HUES48 (cell line): ENCODE data around the gene TMEM116.
"Not testable (repeated sequence)": the region's sequence is repeated elsewhere in the genome, so short reads cannot be mapped to it uniquely, and the experiment has no call there.

Experiments
- H3K27ac ChIP-seq: one replicate; pipeline ENCODE4 v1.7.0; 2013; ENCODE audit warnings: low read depth, low read length, inconsistent platforms
- H3K27me3 ChIP-seq: 2 replicates; pipeline ENCODE4 v1.6.1; 2013; ENCODE audit warnings: mild to moderate bottlenecking, low read length; ENCODE audit not compliant: control insufficient read depth, insufficient read depth
- H3K36me3 ChIP-seq: 2 replicates; pipeline ENCODE4 v1.6.1; 2013; ENCODE audit warnings: low read length; ENCODE audit not compliant: control insufficient read depth, insufficient read depth
- H3K4me1 ChIP-seq: 2 replicates; pipeline ENCODE4 v1.6.1; 2013; ENCODE audit warnings: mild to moderate bottlenecking, low read length; ENCODE audit not compliant: control insufficient read depth, insufficient read depth
- H3K4me3 ChIP-seq: 2 replicates; pipeline ENCODE4 v1.5.1; 2013; ENCODE audit warnings: mild to moderate bottlenecking, low read depth, low read length
- H3K9ac ChIP-seq: 2 replicates; pipeline ENCODE4 v1.6.1; 2013; ENCODE audit warnings: mild to moderate bottlenecking, low read depth, low read length, moderate library complexity
- H3K9me3 ChIP-seq: 2 replicates; pipeline ENCODE4 v1.6.1; 2013; ENCODE audit warnings: low read length; ENCODE audit not compliant: control insufficient read depth, insufficient read depth

Gene TMEM116

DNA sequence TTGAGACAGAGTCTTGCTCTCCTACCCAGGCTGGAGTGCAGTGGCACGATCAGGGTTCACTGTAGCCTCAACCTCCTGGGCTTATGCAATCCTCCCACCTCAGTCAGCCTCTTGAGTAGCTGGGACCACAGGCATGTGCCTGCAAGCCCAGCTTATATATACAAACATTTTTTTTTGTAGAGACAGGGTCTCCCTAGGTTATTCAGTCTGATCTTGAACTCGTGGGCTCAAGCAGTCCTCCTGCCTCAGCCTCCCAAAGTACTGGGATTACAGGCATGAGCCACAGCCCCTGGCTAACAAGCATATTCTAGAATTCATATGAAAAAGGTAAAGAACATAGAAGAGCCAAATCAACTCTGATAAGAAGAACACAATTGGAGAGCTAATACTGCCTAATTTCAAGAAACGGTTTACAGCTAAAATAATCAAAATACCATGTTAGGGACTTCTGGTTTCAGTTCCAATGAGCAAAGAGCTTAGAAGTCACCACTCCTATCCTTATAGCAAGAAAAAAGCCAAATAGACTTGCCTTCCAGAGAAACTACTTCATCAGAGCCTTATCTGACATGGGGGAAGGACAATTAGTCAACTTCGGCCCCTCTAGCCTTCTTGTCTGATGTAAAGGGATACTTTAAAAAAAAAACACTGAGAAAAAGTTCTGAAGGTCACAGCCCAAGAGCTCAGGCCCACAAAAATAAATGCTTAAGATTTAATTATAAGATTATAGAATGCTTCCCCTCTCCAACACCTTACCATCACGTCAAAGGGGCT is 37.6 kb downstream of the TMEM116 start:
- no peaks in the 10 kb centered on the region for H3K27me3 ChIP-seq
- no peak overlapping the region for H3K4me3 ChIP-seq
- H3K9ac ChIP-seq: no peak overlapping the region
- no peaks in the 10 kb centered on the region for H3K4me1 ChIP-seq
- peaks cover 6% of the 10 kb centered on the region for H3K9me3 ChIP-seq
- H3K36me3 ChIP-seq: no peaks in the 10 kb centered on the region
- no peak overlapping the region for H3K27ac ChIP-seq

DNA sequence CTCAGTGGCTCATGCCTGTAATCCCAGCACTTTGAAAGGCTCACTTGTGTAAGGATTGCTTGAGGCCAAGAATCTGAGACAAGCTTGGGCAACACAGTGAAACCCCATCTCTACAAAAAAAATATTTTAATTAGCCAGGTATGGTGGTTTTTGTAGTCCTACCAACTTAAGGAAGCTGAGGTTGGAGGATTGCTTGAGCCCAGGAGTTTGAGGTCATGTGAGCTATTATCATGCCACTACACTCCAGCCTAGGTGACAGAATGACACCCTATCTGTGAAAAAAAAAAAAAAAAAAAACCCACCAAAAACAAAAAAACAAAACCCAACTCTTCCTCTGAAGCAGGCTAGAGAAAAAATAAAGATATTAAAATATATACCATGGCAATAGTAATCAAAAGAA is 41.2 kb downstream of the TMEM116 start:
- no peaks in the 10 kb centered on the region for H3K4me1 ChIP-seq
- H3K4me3 ChIP-seq: no peak overlapping the region
- no peaks in the 10 kb centered on the region for H3K36me3 ChIP-seq
- H3K27me3 ChIP-seq: no peaks in the 10 kb centered on the region
- no peak overlapping the region for H3K9ac ChIP-seq
- H3K27ac ChIP-seq: no peak overlapping the region
- peaks cover 6% of the 10 kb centered on the region for H3K9me3 ChIP-seq

DNA sequence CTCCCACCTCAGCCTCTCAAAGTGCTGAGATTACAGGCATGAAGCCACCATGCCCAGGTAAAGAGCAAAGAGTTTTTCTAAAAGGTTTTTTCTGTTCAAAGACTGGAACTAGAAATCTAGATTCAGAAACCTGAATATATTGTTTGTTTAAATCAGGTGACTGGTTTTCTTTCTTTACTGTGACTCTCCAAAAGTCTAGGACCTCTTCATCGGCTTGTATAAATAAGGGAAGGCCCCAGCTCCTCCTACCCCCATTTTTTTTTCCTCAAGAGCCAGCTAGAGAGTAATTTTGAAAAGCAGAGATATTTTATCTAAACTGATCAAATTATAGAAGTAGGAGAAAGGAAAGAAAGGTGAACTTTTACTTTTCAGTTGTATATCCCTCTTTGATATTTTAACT is 48.0 kb downstream of the TMEM116 start:
- H3K27me3 ChIP-seq: no peaks in the 10 kb centered on the region
- no peaks in the 10 kb centered on the region for H3K9me3 ChIP-seq
- H3K27ac ChIP-seq: no peak overlapping the region
- no peak overlapping the region for H3K9ac ChIP-seq
- H3K36me3 ChIP-seq: no peaks in the 10 kb centered on the region
- H3K4me1 ChIP-seq: no peaks in the 10 kb centered on the region
- no peak overlapping the region for H3K4me3 ChIP-seq

DNA sequence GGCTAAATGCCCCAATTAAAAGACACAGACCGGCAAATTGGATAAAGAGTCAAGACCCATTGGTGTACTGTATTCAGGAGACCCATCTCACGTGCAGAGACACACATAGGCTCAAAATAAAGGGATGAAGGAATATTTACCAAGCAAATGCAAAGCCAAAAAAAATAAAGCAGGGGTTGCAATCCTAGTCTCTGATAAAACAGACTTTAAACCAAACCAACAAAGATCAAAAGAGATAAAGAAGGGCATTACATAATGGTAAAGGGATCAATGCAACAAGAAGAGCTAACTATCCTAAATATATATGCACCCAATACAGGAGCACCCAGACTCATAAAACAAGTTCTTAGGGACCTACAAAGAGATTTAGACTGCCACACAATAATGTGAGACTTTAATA is 53.4 kb downstream of the TMEM116 start:
- peaks cover 18% of the 10 kb centered on the region for H3K9me3 ChIP-seq

DNA sequence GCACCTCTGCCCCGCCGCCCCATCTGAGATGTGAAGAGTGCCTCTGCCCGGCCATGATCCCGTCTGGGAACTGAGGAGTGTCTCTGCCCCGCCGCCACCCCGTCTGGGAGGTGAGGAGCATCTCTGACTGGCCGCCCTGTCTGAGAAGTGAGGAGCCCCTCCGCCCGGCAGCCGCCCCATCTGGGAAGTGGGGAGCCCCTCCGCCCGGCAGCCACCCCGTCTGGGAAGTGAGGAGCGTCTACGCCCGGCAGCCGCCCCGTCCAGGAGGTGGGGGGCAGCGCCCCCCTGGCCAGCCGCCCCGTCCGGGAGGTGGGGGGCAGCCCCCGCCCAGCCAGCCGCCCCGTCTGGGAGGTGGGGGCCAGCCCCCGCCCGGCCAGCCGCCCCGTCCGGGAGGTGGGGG is 55.7 kb downstream of the TMEM116 start:
- H3K9ac ChIP-seq, H3K27me3 ChIP-seq, H3K4me1 ChIP-seq, H3K36me3 ChIP-seq, H3K27ac ChIP-seq, H3K4me3 ChIP-seq: not testable (repeated sequence)
- H3K9me3 ChIP-seq: peaks cover 22% of the 10 kb centered on the region

More for the DNA sequence above, 53.4 kb downstream of the TMEM116 start:
- not testable (repeated sequence) for H3K4me3 ChIP-seq, H3K27me3 ChIP-seq, H3K36me3 ChIP-seq, H3K9ac ChIP-seq, H3K4me1 ChIP-seq, H3K27ac ChIP-seq

GRCh38 chr12:111954969-111955368 is 58.0 kb downstream of the TMEM116 start:
- Histone ChIP-seq H3K9me3 (peaks cover 22% of the 10 kb centered on the region), H3K27me3 (no peaks in the 10 kb centered on the region), H3K4me3 (no peak overlapping the region), H3K9ac (no peak overlapping the region), H3K4me1 (no peaks in the 10 kb centered on the region), H3K36me3 (no peaks in the 10 kb centered on the region), H3K27ac (no peak overlapping the region)

- H3K9me3 ChIP-seq: peaks cover 22% of the 10 kb centered on the region
- H3K36me3 ChIP-seq: no peaks in the 10 kb centered on the region
- no peak overlapping the region for H3K4me3 ChIP-seq
- H3K27ac ChIP-seq: no peak overlapping the region
- no peaks in the 10 kb centered on the region for H3K27me3 ChIP-seq
- H3K9ac ChIP-seq: no peak overlapping the region
- H3K4me1 ChIP-seq: 0 out of 2 replicates have a peak, but pooled peaks cover under 1% of the 10 kb centered on the region
These were observed 59.5 kb downstream of the TMEM116 start for GRCh38 chr12:111953455-111953854.

GRCh38 chr12:111952084-111952787 is 60.7 kb downstream of the TMEM116 start:
- H3K4me3 ChIP-seq, H3K4me1 ChIP-seq, H3K9ac ChIP-seq, H3K27ac ChIP-seq, H3K36me3 ChIP-seq, H3K27me3 ChIP-seq: not testable (repeated sequence)
- peaks cover 22% of the 10 kb centered on the region for H3K9me3 ChIP-seq

- not testable (repeated sequence) for H3K4me1 ChIP-seq, H3K36me3 ChIP-seq, H3K9ac ChIP-seq, H3K27me3 ChIP-seq, H3K4me3 ChIP-seq, H3K27ac ChIP-seq
- H3K9me3 ChIP-seq: peaks cover 18% of the 10 kb centered on the region
These were observed 61.8 kb downstream of the TMEM116 start for GRCh38 chr12:111950961-111951676.

DNA sequence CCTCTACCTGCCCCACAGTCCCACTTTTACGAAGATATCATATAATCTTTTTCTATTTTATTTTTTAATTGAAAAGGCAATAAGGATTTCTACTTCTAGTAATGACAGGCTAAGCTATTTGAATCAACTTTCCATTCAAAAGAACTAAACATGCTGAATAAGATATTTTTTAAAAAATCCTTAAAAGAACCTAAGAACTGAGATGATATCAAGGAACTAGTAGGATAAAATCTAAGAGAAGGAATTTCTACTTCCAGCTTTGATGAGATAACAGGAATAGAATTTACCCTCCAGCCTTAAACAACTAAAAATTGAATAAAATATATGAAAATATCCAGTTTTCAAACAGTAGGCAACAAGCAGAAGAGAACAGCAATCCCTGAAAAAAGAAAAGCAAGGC is 69.0 kb downstream of the TMEM116 start:
- Histone ChIP-seq H3K9me3 (no peaks in the 10 kb centered on the region), H3K4me1 (peaks cover 7% of the 10 kb centered on the region), H3K9ac (no peak overlapping the region), H3K4me3 (no peak overlapping the region), H3K27ac (no peak overlapping the region), H3K36me3 (no peaks in the 10 kb centered on the region), H3K27me3 (no peaks in the 10 kb centered on the region)

DNA sequence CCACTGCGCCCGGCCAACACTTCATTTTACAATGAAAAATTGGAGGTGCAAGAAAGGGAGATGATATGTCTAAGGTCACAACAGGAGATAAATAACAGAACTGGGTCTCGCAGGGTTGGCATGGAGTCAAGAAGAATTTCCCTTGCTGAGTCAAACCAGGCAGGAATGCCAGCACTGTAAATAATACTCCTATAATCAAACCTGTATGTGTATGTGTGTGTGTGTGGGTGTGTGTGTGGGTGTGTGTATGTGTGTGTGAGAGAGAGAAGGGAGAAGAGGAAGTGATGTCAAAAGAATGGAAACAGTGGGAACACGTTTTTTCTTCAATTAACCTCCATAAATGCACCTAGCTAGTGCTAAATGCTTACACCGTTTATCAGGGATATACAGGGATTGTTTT is 70.4 kb downstream of the TMEM116 start:
- no peaks in the 10 kb centered on the region for H3K36me3 ChIP-seq
- no peak overlapping the region for H3K27ac ChIP-seq
- H3K9me3 ChIP-seq: no peaks in the 10 kb centered on the region
- H3K9ac ChIP-seq: no peak overlapping the region
- no peaks in the 10 kb centered on the region for H3K27me3 ChIP-seq
- H3K4me3 ChIP-seq: no peak overlapping the region
- no peaks in the 10 kb centered on the region for H3K4me1 ChIP-seq
